HG03442 (cell line): Measurements from ENCODE around the gene OAS2.
A peak's percentile ranks its signal among the peaks of the same experiment; 100 is the strongest.

ENCODE experiments used
- ATAC-seq: cut with Tn5 transposase; IDR thresholded peaks from one replicate; pipeline ENCODE4 v1.9.1; 2021; ENCODE audit warnings: mild to moderate bottlenecking, moderate library complexity; ENCODE audit not compliant: unreplicated experiment

OAS2 gene

DNA sequence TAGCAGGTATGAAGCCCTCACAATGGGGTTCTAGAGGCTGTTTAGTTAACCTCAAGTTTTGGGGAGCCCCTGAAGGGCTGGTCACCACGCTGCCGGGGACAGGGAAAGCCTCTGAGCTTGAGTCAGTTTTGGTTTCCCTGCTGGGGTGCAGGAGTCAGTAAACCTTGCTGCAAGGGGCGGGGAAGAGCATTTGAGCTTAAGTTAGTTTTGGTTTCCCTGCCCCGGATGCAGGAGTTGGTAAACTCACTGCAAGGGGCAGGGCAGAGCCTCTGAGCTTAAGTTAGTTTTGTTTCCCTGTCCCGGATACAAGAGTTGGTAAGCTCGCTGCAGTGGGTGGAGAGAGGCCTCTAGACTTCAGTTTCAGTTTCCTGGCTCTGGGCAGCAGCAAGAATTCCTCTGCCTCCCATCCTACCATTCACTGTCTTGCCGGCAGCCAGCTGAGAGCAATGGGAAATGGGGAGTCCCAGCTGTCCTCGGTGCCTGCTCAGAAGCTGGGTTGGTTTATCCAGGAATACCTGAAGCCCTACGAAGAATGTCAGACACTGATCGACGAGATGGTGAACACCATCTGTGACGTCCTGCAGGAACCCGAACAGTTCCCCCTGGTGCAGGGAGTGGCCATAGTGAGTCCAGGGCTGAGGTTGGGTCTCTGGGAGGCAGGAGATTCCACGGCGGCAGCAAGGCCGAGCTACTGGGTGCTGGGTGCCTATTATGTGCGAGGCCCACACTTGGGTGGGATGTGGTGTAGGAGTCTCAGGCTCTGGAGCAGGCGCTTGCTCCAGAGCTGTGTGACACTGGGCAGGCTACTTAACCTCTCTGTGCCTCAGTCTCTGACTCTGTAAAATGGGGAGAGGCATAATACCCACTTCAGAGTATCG lies at the start of gene OAS2:
Gene OAS2, plus strand, starts transcription at position 357 of the 878 bp plus-strand sequence. Its CDS starts 90 bp downstream, at position 447.
- peak; percentile 85 for ATAC-seq

- ATAC-seq = no peak
Observed at GRCh38 chr12:112928978-112929377, 49.3 kb upstream of the OAS2 start.

DNA sequence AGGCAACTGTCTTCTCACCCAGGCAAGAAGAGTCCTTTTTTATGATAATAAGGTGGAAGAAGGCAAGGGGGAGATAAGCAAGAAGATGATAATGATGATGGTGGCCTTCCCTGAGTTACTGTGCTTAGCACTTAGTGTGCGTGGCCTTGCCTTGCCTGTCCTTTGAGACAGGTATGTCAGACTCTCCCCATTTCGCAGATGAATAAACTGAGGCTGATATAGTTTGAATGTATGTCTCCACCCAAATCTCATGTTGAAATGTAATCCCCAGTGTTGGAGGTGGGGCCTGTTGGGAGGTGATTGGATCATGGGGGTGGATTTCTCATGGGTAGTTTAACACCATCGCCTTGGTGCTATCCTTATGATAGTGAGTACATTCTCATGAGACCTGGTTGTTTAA lies 48.6 kb upstream of the OAS2 start:
- no peak for ATAC-seq

DNA sequence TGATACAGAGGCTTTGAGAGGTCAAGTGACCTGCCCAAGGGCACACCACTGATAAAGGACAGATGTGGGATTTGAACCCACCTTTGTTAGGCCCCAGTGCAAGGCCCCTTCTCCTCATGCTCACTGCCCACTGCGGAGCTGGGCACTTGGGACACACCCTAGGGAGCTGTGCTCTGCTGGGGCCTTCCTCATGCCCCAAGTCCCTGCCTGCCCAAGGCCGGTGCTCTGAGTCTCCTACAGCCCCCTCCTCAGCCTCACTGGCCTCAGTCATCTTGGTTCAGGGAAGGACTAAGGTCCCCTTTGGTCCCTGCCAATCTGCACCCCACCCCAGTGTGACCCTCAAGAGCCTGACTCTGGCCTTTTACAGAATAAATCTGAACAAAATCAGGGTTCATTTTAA lies 48.0 kb upstream of the OAS2 start:
- no peak for ATAC-seq

- no peak for ATAC-seq
Observed at GRCh38 chr12:112932485-112933128, 45.7 kb upstream of the OAS2 start.

DNA sequence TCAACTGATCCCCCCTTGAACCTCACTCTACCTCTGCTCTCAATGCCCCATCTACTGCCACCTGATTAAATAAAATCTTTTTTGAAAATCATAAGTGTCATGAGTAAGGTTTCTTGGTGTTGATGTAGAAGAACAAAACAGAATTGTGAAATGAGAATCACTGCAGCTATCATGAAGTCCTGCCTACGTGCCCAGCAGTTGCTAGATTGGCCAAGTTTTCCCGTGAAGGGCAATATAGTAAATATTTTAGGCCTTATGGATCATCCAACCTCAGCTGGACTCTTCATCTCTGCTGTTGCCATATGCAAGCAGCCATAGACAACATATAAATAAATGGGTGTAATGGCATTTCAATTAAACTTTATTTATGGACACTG lies 45.2 kb upstream of the OAS2 start:
- no peak for ATAC-seq

GRCh38 chr12:112936264-112936663 lies 42.1 kb upstream of the OAS2 start:
- no peak for ATAC-seq

DNA sequence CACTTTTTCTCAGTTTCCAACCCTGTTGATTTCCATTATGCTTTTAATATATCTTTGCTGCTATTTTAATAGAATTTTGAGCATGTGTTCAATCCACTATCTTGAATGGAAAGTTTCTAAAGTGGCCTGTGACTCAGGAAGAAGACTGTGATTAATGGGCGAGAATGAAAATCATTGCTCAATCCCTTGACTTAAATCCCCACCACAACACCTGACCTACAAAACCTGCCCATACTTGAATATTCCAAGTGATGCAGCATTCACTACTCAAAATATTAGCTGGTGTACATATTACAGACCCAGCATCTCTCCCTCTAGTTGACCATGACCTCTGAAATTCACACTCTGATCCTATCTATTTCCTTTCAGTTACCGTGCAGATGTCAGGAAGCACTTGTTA lies 41.4 kb upstream of the OAS2 start:
- ATAC-seq = no peak

- ATAC-seq = no peak
Observed at GRCh38 chr12:112937741-112938719, 40.3 kb upstream of the OAS2 start, which contains the start of gene OAS3. Gene OAS3 (plus strand): TSS chr12:112938474. CDS start chr12:112938531, 57 bp downstream.

- ATAC-seq = no peak
Observed at GRCh38 chr12:112938751-112939150, 39.6 kb upstream of the OAS2 start.

DNA sequence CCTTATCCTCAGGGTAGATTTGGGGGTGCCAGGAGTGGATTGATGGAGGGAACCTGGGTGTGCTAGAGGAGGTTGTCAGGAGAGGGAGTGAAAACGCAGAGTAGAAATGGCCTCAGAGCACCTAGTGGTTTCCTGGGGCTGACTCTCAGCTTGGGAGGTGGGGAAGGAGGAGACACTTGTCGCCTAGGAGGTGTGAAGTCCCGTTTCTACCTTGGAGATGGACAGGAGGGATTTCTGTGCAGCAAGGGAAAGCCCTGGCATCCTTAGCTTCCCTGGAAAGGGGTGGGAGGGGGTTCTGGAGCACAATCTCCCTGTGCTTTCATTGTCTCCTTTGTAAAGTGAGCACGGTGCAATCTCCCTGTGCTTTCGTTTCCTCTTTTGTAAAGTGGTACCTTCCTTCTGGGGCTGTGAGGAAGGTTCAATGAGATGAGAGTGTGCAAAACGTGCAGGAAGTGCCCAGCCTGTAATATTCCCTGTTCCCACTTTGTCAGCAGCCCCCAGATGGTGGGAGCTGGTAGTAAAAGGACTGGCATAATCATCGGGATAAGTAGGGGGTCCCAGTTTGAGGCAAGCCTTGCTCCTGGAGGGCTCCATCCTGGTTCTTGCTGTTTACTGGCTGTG lies 38.4 kb upstream of the OAS2 start:
- no peak for ATAC-seq

- no peak for ATAC-seq
Observed at GRCh38 chr12:112941528-112942335, 36.6 kb upstream of the OAS2 start.

GRCh38 chr12:112942572-112942971 lies 35.7 kb upstream of the OAS2 start:
- no peak for ATAC-seq

- ATAC-seq = no peak
Observed at GRCh38 chr12:112944024-112944690, 34.2 kb upstream of the OAS2 start.

DNA sequence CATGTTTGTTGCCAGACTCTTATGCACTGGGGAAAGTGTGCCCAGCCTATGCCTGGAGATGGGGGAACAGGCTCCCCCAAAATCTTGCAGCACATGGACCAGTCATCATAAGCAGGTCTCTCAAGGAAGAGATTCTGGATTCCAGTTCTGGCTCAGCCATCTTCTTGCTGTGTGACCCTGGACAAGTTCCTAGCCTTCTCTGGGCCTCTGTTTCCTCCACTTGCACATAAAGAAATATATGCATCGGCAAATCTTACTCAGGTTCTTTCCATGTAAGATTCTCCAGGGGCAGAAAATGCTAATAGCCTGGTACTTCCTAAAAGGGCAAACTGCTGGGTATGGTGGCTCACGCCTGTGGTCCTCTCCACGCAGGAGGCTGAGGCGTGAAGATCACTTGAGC lies 32.8 kb upstream of the OAS2 start:
- ATAC-seq = no peak

DNA sequence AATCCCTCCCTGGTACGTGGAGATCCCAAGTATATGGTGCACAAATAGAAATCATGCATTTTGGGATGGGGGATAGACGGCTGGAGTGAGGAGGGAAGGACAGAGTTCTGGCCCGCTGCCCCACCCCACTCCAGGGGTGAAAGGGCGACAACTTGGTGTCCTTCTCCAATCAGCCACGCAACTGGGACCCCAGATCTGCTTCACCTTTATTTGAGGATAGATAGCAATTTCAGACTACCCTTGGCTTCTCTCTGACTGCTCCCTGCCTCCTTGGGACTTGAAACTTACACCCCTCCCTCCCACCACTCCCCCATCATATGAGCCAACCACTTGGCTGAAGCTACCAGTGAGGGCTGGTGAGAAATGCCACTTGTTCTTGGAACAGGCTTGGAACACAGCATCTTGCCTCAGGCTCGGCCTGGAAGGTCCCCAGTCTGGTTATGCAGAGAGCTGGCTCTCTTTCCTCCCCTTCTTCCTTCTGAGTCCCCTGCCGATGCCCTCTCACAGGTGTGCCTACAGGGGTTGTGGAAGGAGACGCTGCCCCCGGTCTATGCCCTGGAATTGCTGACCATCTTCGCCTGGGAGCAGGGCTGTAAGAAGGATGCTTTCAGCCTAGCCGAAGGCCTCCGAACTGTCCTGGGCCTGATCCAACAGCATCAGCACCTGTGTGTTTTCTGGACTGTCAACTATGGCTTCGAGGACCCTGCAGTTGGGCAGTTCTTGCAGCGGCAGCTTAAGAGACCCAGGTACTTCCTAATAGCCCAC lies 31.9 kb upstream of the OAS2 start:
- ATAC-seq = no peak

DNA sequence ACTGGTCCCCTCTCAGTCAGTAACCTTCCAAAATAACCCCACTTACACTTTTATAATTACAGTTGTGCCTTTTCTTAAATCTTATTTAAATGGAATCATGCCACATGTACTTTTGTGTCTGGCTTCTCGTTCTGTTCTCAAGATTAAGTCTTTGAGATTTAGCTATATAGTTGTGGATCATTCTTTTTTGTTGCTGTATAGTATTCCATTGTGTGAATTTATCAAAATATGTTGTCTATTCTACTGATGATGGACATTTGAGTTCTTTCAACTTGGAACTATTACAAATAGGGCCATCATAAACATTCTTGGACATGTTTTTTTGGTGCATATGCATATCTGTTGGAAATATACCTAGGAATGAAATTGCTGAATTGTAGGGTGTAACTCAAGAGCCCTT lies 31.0 kb upstream of the OAS2 start:
- ATAC-seq = no peak

GRCh38 chr12:112947761-112948160 lies 30.6 kb upstream of the OAS2 start:
- no peak for ATAC-seq

DNA sequence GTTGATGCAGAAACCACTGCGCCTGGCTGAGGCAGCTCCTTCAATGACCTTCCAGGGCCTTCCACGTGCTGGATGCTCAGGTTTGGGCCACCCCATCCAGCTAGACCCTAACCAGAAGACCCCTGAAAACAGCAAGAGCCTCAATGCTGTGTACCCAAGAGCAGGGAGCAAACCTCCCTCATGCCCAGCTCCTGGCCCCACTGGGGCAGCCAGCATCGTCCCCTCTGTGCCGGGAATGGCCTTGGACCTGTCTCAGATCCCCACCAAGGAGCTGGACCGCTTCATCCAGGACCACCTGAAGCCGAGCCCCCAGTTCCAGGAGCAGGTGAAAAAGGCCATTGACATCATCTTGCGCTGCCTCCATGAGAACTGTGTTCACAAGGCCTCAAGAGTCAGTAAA lies 29.5 kb upstream of the OAS2 start:
- no peak for ATAC-seq
